ENCODE measurements around the gene ITPK1.

DNA sequence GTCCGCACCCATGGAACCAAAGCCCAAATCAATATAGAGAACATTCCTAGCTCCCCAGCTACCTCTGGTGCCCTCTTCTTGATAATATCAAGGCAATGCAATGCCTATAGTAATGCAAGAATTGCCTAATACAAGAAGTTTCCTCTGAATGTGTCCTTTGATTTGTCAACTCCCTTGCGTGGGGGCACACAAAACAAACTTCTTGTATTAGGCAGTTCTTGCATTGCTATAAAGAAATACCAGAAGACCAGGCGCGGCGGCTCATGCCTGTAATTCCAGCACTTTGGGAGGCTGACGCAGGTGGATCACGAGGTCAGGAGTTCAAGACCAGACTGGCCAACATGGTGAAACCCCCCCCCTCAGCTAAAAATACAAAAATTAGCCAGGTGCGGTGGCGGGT lies 10.4 kb upstream of the ITPK1 start:
- TF ChIP-seq, protein P1, sequence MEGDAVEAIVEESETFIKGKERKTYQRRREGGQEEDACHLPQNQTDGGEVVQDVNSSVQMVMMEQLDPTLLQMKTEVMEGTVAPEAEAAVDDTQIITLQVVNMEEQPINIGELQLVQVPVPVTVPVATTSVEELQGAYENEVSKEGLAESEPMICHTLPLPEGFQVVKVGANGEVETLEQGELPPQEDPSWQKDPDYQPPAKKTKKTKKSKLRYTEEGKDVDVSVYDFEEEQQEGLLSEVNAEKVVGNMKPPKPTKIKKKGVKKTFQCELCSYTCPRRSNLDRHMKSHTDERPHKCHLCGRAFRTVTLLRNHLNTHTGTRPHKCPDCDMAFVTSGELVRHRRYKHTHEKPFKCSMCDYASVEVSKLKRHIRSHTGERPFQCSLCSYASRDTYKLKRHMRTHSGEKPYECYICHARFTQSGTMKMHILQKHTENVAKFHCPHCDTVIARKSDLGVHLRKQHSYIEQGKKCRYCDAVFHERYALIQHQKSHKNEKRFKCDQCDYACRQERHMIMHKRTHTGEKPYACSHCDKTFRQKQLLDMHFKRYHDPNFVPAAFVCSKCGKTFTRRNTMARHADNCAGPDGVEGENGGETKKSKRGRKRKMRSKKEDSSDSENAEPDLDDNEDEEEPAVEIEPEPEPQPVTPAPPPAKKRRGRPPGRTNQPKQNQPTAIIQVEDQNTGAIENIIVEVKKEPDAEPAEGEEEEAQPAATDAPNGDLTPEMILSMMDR (IDR thresholded peaks at IDR 0.05) = no peak
- TF ChIP-seq POLR2AphosphoS5 (IDR thresholded peaks at IDR 0.05) (no peak), POLR2A (IDR thresholded peaks at IDR 0.05) (no peak)

Data from breast epithelium (tissue), 3 donors.